ENCODE measurements around the gene TRIB2. TPM values are rescaled to one million over a fixed set of nuclear protein-coding genes. Genes with fewer than 3 reads are reported as not detected.

TRIB2 gene
- total RNA-seq, 1 donor from 2014 or later = 68.8 TPM

GRCh38 chr2:12734914-12735654, 18.3 kb downstream of the TRIB2 start:
- H3K36me3 ChIP-seq = no peaks in the 10 kb centered on the region
- TF ChIP-seq EZH2 (IDR thresholded peaks at IDR 0.05) (no peak), CTCF (IDR thresholded peaks at IDR 0.05) (no peak), EZH2phosphoT487 (IDR thresholded peaks at IDR 0.05) (no peak)
- H2AFZ ChIP-seq (replicated peaks) = no peak overlapping the region
- peaks cover 90% of the 10 kb centered on the region for H4K20me1 ChIP-seq (ENCODE audit: low read depth)
- Mint-ChIP-seq H3K4me3 (no peak overlapping the region), H3K27me3 (ENCODE audit: insufficient read depth, low read depth) (peaks cover 4% of the 10 kb centered on the region), H3K36me3 (peaks cover 65% of the 10 kb centered on the region), H3K27ac (no peak overlapping the region), H3K4me1 (peaks cover 46% of the 10 kb centered on the region), H3K9me3 (no peaks in the 10 kb centered on the region)
- no peaks in the 10 kb centered on the region for H3K9me3 ChIP-seq (ENCODE audit: low read depth)
- peaks cover 28% of the 10 kb centered on the region for H3K79me2 ChIP-seq (ENCODE audit: low read depth)
- DNase-seq (ENCODE audit: low spot score) = no peak
- peaks cover 6% of the 10 kb centered on the region for H3K4me1 ChIP-seq
- H3K27ac ChIP-seq = no peak overlapping the region
- no peak overlapping the region for H3K4me2 ChIP-seq
- H3K9ac ChIP-seq = no peak overlapping the region
- no peak overlapping the region for H3K4me3 ChIP-seq
- no peaks in the 10 kb centered on the region for H3F3A ChIP-seq (ENCODE audit: low read depth)
- H3K27me3 ChIP-seq = no peaks in the 10 kb centered on the region

- Mint-ChIP-seq H3K27ac (no peak overlapping the region), H3K4me3 (no peak overlapping the region), H3K27me3 (ENCODE audit: insufficient read depth, low read depth) (peaks cover 3% of the 10 kb centered on the region), H3K9me3 (no peaks in the 10 kb centered on the region), H3K36me3 (peaks cover 68% of the 10 kb centered on the region), H3K4me1 (peaks cover 32% of the 10 kb centered on the region)
- DNase-seq (ENCODE audit: low spot score) = no peak
- H3K4me1 ChIP-seq = no peaks in the 10 kb centered on the region
- no peak overlapping the region for H3K4me2 ChIP-seq
- H3K9ac ChIP-seq = no peak overlapping the region
- H3K36me3 ChIP-seq = no peaks in the 10 kb centered on the region
- no peak overlapping the region for H3K27ac ChIP-seq
- H3K9me3 ChIP-seq (ENCODE audit: low read depth) = no peaks in the 10 kb centered on the region
- H3F3A ChIP-seq (ENCODE audit: low read depth) = no peaks in the 10 kb centered on the region
- peaks cover 73% of the 10 kb centered on the region for H4K20me1 ChIP-seq (ENCODE audit: low read depth)
- H2AFZ ChIP-seq (replicated peaks) = no peak overlapping the region
- H3K79me2 ChIP-seq (ENCODE audit: low read depth) = peaks cover 8% of the 10 kb centered on the region
- H3K27me3 ChIP-seq = no peaks in the 10 kb centered on the region
- no peak overlapping the region for H3K4me3 ChIP-seq
- no peak for TF ChIP-seq EZH2 (IDR thresholded peaks at IDR 0.05)
- no peak for TF ChIP-seq EZH2phosphoT487 (IDR thresholded peaks at IDR 0.05)
- no peak for TF ChIP-seq CTCF (IDR thresholded peaks at IDR 0.05)
Observed at GRCh38 chr2:12737297-12737696, 20.6 kb downstream of the TRIB2 start.

- H3K4me1 Mint-ChIP-seq = peaks cover 29% of the 10 kb centered on the region
- no peak overlapping the region for H3K4me3 Mint-ChIP-seq
- no peaks in the 10 kb centered on the region for H3F3A ChIP-seq (ENCODE audit: low read depth)
- no peaks in the 10 kb centered on the region for H3K27me3 ChIP-seq
- H3K27ac ChIP-seq = no peak overlapping the region
- H2AFZ ChIP-seq (replicated peaks) = no peak overlapping the region
- no peaks in the 10 kb centered on the region for H3K9me3 ChIP-seq (ENCODE audit: low read depth)
- no peak for TF ChIP-seq EZH2 (IDR thresholded peaks at IDR 0.05)
- TF ChIP-seq CTCF (IDR thresholded peaks at IDR 0.05) = no peak
- no peak for TF ChIP-seq EZH2phosphoT487 (IDR thresholded peaks at IDR 0.05)
- DNase-seq (ENCODE audit: low spot score) = no peak
- no peak overlapping the region for H3K4me2 ChIP-seq
- H3K4me3 ChIP-seq = no peak overlapping the region
- H3K4me1 ChIP-seq = no peaks in the 10 kb centered on the region
- peaks cover 5% of the 10 kb centered on the region for H3K79me2 ChIP-seq (ENCODE audit: low read depth)
- H3K36me3 Mint-ChIP-seq = peaks cover 70% of the 10 kb centered on the region
- no peaks in the 10 kb centered on the region for H3K9me3 Mint-ChIP-seq
- peaks cover 2% of the 10 kb centered on the region for H3K27me3 Mint-ChIP-seq (ENCODE audit: insufficient read depth, low read depth)
- H4K20me1 ChIP-seq (ENCODE audit: low read depth) = peaks cover 67% of the 10 kb centered on the region
- no peak overlapping the region for H3K27ac Mint-ChIP-seq
- H3K9ac ChIP-seq = no peak overlapping the region
- H3K36me3 ChIP-seq = no peaks in the 10 kb centered on the region
Observed at GRCh38 chr2:12737738-12738485, 21.2 kb downstream of the TRIB2 start.
